MM.1S (cell line): ENCODE results near the gene FAM237B.

ENCODE experiments used
- DNase-seq: peaks from one replicate; pipeline ENCODE4 v3.0.0-alpha.2; 2015
- H2AFZ ChIP-seq: fragments of 300-600 bp; sonication (generic); 2 replicates; pipeline ENCODE4 v1.6.0; 2016; ENCODE audit warnings: antibody characterized with exemption, low read length
- H3F3A ChIP-seq: fragments of 300-600 bp; sonication (generic); 2 replicates; pipeline ENCODE4 v1.6.1; 2016; ENCODE audit warnings: mild to moderate bottlenecking, antibody characterized with exemption, low read length, moderate library complexity, mixed read lengths; ENCODE audit not compliant: insufficient read depth
- H3K27ac ChIP-seq: fragments of 300-600 bp; sonication (generic); 2 replicates; pipeline ENCODE4 v1.5.1; 2016; ENCODE audit warnings: mild to moderate bottlenecking, low read length
- H3K27me3 ChIP-seq: fragments of 300-600 bp; sonication (generic); replicated peaks from 2 replicates; pipeline ENCODE4 v1.6.0; 2016; ENCODE audit warnings: low read length; ENCODE audit not compliant: insufficient read depth
- H3K36me3 ChIP-seq: fragments of 300-600 bp; sonication (generic); replicated peaks from 2 replicates; pipeline ENCODE4 v1.6.1; 2016; ENCODE audit warnings: mild to moderate bottlenecking, low read length, mixed read lengths; ENCODE audit not compliant: insufficient read depth
- H3K4me1 ChIP-seq: fragments of 300-600 bp; sonication (generic); 2 replicates; pipeline ENCODE4 v1.6.1; 2016; ENCODE audit warnings: low read length, mixed read lengths
- H3K4me2 ChIP-seq: fragments of 300-600 bp; sonication (generic); 2 replicates; pipeline ENCODE4 v1.6.0; 2016; ENCODE audit warnings: low read depth, low read length
- H3K4me3 ChIP-seq: fragments of 300-600 bp; sonication (generic); 2 replicates; pipeline ENCODE4 v1.5.1; 2016; ENCODE audit warnings: low read length, mixed read lengths
- H3K79me2 ChIP-seq: fragments of 300-600 bp; sonication (generic); 2 replicates; pipeline ENCODE4 v1.6.1; 2016; ENCODE audit warnings: mixed run types, low read length, mixed read lengths
- H3K9ac ChIP-seq: fragments of 300-600 bp; sonication (generic); 2 replicates; pipeline ENCODE4 v1.6.1; 2016; ENCODE audit warnings: low read length, mixed read lengths
- H3K9me2 ChIP-seq: fragments of 300-600 bp; sonication (generic); replicated peaks from 2 replicates; pipeline ENCODE4 v1.6.1; 2016; ENCODE audit warnings: mild to moderate bottlenecking, low read length, mixed read lengths; ENCODE audit not compliant: insufficient read depth
- H3K9me3 ChIP-seq: fragments of 300-600 bp; sonication (generic); replicated peaks from 2 replicates; pipeline ENCODE4 v1.6.1; 2016; ENCODE audit warnings: mild to moderate bottlenecking, low read length, mixed read lengths; ENCODE audit not compliant: insufficient read depth
- H4K20me1 ChIP-seq: fragments of 300-600 bp; sonication (generic); 2 replicates; pipeline ENCODE4 v1.6.1; 2016; ENCODE audit warnings: mild to moderate bottlenecking, low read length, moderate library complexity, mixed read lengths; ENCODE audit not compliant: insufficient read depth
- CTCF ChIP-seq: fragments of 300-600 bp; sonication (generic); IDR thresholded peaks from 2 replicates; pipeline ENCODE4 v1.5.1; 2016; ENCODE audit warnings: antibody characterized with exemption, low read length, mixed read lengths
- EZH2 ChIP-seq: fragments of 300-600 bp; sonication (generic); optimal IDR thresholded peaks from 2 replicates; pipeline ENCODE3; 2017; ENCODE audit warnings: low read depth, mild to moderate bottlenecking, antibody characterized with exemption, low read length, mixed read lengths
- EZH2phosphoT487 ChIP-seq: fragments of 300-600 bp; sonication (generic); IDR thresholded peaks from 2 replicates; pipeline ENCODE4 v1.6.1; 2018; ENCODE audit warnings: antibody characterized with exemption, low read length

The FAM237B gene

GRCh38 chr7:90347759-90348158 is 26.7 kb upstream of the FAM237B start:
- Histone ChIP-seq H3K36me3 (no peaks in the 10 kb centered on the region), H3K27ac (no peak overlapping the region), H3K27me3 (no peaks in the 10 kb centered on the region), H3K9me2 (no peaks in the 10 kb centered on the region), H3K4me1 (no peaks in the 10 kb centered on the region; the same call in 1 of the 2 replicates), H3K4me3 (peak overlapping the region; percentile 84; the same call in 1 of the 2 replicates), H3F3A (no peaks in the 10 kb centered on the region), H3K9me3 (no peaks in the 10 kb centered on the region), H4K20me1 (no peaks in the 10 kb centered on the region), H3K9ac (no peak overlapping the region), H3K79me2 (peaks cover 52% of the 10 kb centered on the region), H3K4me2 (peak overlapping the region; percentile 58; the same call in 1 of the 2 replicates), H2AFZ (no peak overlapping the region)
- no peak for DNase-seq
- no peak for TF ChIP-seq EZH2phosphoT487
- no peak for TF ChIP-seq EZH2
- TF ChIP-seq CTCF: no peak

- Histone ChIP-seq H3K9me2 (no peaks in the 10 kb centered on the region), H3F3A (no peaks in the 10 kb centered on the region), H2AFZ (peak within 1 kb of the TSS; percentile 96), H3K36me3 (no peaks in the 10 kb centered on the region), H3K4me3 (peak within 1 kb of the TSS; percentile 84), H4K20me1 (no peaks in the 10 kb centered on the region), H3K4me1 (no peaks in the 10 kb centered on the region; the same call in 1 of the 2 replicates), H3K27ac (peak within 1 kb of the TSS; percentile 83), H3K79me2 (peaks cover 44% of the 10 kb centered on the region), H3K4me2 (peak within 1 kb of the TSS; percentile 73), H3K27me3 (no peaks in the 10 kb centered on the region), H3K9me3 (no peaks in the 10 kb centered on the region), H3K9ac (peak within 1 kb of the TSS; percentile 82)
- DNase-seq: peak; percentile 97
- TF ChIP-seq EZH2phosphoT487 (no peak), CTCF (peak; percentile 78), EZH2 (no peak)
These were observed 25.4 kb upstream of the FAM237B start, which contains the start of gene GTPBP10 for GRCh38 chr7:90346336-90347125. TSS of gene GTPBP10 (plus strand) at chr7:90346716. CDS start at chr7:90346742, 26 bp downstream.

- H3K4me3 ChIP-seq: peak overlapping the region; percentile 84
- H3K4me1 ChIP-seq: no peaks in the 10 kb centered on the region; the same call in 1 of the 2 replicates
- peaks cover 38% of the 10 kb centered on the region for H3K79me2 ChIP-seq
- H2AFZ ChIP-seq: peak overlapping the region; percentile 96
- H3K9me3 ChIP-seq: no peaks in the 10 kb centered on the region
- TF ChIP-seq EZH2phosphoT487 (no peak), EZH2 (no peak), CTCF (no peak)
- peak overlapping the region; percentile 82 for H3K9ac ChIP-seq
- H3F3A ChIP-seq: no peaks in the 10 kb centered on the region
- H3K4me2 ChIP-seq: peak overlapping the region; percentile 73
- H3K27ac ChIP-seq: peak overlapping the region; percentile 83; the same call in 1 of the 2 replicates
- H4K20me1 ChIP-seq: no peaks in the 10 kb centered on the region
- no peaks in the 10 kb centered on the region for H3K27me3 ChIP-seq
- peak; percentile 29 for DNase-seq
- H3K36me3 ChIP-seq: no peaks in the 10 kb centered on the region
- H3K9me2 ChIP-seq: no peaks in the 10 kb centered on the region
These were observed 24.7 kb upstream of the FAM237B start for GRCh38 chr7:90345595-90346335.
